CD14-positive monocyte (primary cell): ENCODE data around the gene CEP120. TPM values are rescaled to one million over a fixed set of nuclear protein-coding genes. Genes with fewer than 3 reads are reported as not detected.

Source experiments
- DNase-seq, 3 donors: peaks; one replicate each; pipeline ENCODE4 v3.0.0-alpha.2; 2011 to 2022
- H2AFZ ChIP-seq: 2 replicates; pipeline ENCODE4 v1.6.0; 2012; ENCODE audit warnings: mild to moderate bottlenecking, low read depth, low read length, inconsistent platforms; ENCODE audit not compliant: insufficient read depth, poor library complexity, severe bottlenecking
- H3K27ac ChIP-seq, 2 donors: 1 replicate in 1 of 2; 2 replicates in 1 of 2; pipeline ENCODE4 v1.5.1; 2012 to 2013; ENCODE audit warnings: low read length in 2 of 2, control low read depth in 1 of 2, inconsistent platforms in 1 of 2, low read depth in 1 of 2, mild to moderate bottlenecking in 1 of 2
- H3K27me3 ChIP-seq, 2 donors: one replicate each; pipeline versions ENCODE4 v1.6.0 to v1.6.1; 2011 to 2013; ENCODE audit warnings: low read length in 2 of 2; ENCODE audit not compliant: control insufficient read depth in 2 of 2, insufficient read depth in 2 of 2
- H3K36me3 ChIP-seq, 2 donors: replicated peaks in 1 of 2; 1 replicate in 1 of 2; 2 replicates in 1 of 2; pipeline versions ENCODE4 v1.5.1 to v1.6.1; 2012 to 2013; ENCODE audit warnings: low read length in 2 of 2, control low read depth in 1 of 2, inconsistent platforms in 1 of 2, mild to moderate bottlenecking in 1 of 2; ENCODE audit not compliant: insufficient read depth in 2 of 2, control insufficient read depth in 1 of 2
- H3K4me1 ChIP-seq, 2 donors: 1 replicate in 1 of 2; 2 replicates in 1 of 2; pipeline versions ENCODE4 v1.5.1 to v1.6.1; 2012 to 2013; ENCODE audit warnings: low read length in 2 of 2, control low read depth in 1 of 2, inconsistent platforms in 1 of 2, mild to moderate bottlenecking in 1 of 2, moderate library complexity in 1 of 2; ENCODE audit not compliant: insufficient read depth in 2 of 2, control insufficient read depth in 1 of 2
- H3K4me2 ChIP-seq: replicated peaks from 2 replicates; pipeline ENCODE3; 2012; ENCODE audit warnings: low read length, moderate library complexity, mild to moderate bottlenecking; ENCODE audit not compliant: poor library complexity, severe bottlenecking; ENCODE audit errors: extremely low read depth
- H3K4me3 ChIP-seq, 3 experiments: fragments of 200-600 bp in 1 of 3; sonication (generic) in 1 of 3; replicated peaks in 1 of 3; 1 replicate in 2 of 3; 2 replicates in 1 of 3; pipeline ENCODE4 v1.5.1; 2011 to 2013; ENCODE audit warnings: low read length in 3 of 3, mild to moderate bottlenecking in 3 of 3, control low read depth in 2 of 3, low read depth in 2 of 3, inconsistent platforms in 1 of 3, moderate library complexity in 1 of 3
- H3K79me2 ChIP-seq: 2 replicates; pipeline ENCODE4 v1.6.0; 2012; ENCODE audit warnings: mild to moderate bottlenecking, control low read depth, inconsistent platforms, low read length, moderate library complexity; ENCODE audit not compliant: insufficient read depth
- H3K9ac ChIP-seq: 2 replicates; pipeline ENCODE4 v1.6.0; 2017; ENCODE audit warnings: low read length, mild to moderate bottlenecking; ENCODE audit not compliant: insufficient read depth, poor library complexity, severe bottlenecking
- H3K9me3 ChIP-seq, 2 donors: replicated peaks in 1 of 2; 1 replicate in 1 of 2; 2 replicates in 1 of 2; pipeline versions ENCODE4 v1.5.1 to v1.6.1; 2012 to 2013; ENCODE audit warnings: low read length in 2 of 2, control low read depth in 1 of 2; ENCODE audit not compliant: control insufficient read depth in 1 of 2, insufficient read depth in 1 of 2
- H4K20me1 ChIP-seq: 2 replicates; pipeline ENCODE4 v1.6.0; 2012; ENCODE audit warnings: mild to moderate bottlenecking, low read length, control low read depth, moderate library complexity; ENCODE audit not compliant: insufficient read depth
- H3K27ac Mint-ChIP-seq, 7 donors: one replicate each; pipeline ENCODE4 v1.8.0; 2020; ENCODE audit warnings: mild to moderate bottlenecking in 7 of 7, mixed read lengths in 7 of 7, moderate library complexity in 6 of 7, inconsistent platforms in 2 of 7
- H3K27me3 Mint-ChIP-seq, 3 donors: one replicate each; pipeline ENCODE4 v1.8.0; 2021 to 2022; ENCODE audit warnings: low read depth in 3 of 3, mild to moderate bottlenecking in 3 of 3, mixed read lengths in 3 of 3, moderate library complexity in 3 of 3, inconsistent platforms in 1 of 3
- H3K36me3 Mint-ChIP-seq, 2 donors: one replicate each; pipeline ENCODE4 v1.8.0; 2020; ENCODE audit warnings: mixed read lengths in 2 of 2, inconsistent platforms in 1 of 2, mild to moderate bottlenecking in 1 of 2
- H3K4me1 Mint-ChIP-seq: one replicate; pipeline ENCODE4 v1.8.0; 2020; ENCODE audit warnings: mild to moderate bottlenecking, mixed read lengths
- H3K4me3 Mint-ChIP-seq, 2 donors: one replicate each; pipeline ENCODE4 v1.8.0; 2020; ENCODE audit warnings: mild to moderate bottlenecking in 2 of 2, mixed read lengths in 2 of 2, moderate library complexity in 1 of 2
- H3K9me3 Mint-ChIP-seq, 7 donors: one replicate each; pipeline ENCODE4 v1.8.0; 2020 to 2022; ENCODE audit warnings: mixed read lengths in 7 of 7, mild to moderate bottlenecking in 6 of 7, moderate library complexity in 6 of 7, inconsistent platforms in 2 of 7
- CTCF ChIP-seq: fragments of 200-600 bp; IDR thresholded peaks from one replicate; pipeline ENCODE4 v1.8.0; 2022; ENCODE audit warnings: antibody characterized with exemption, mild to moderate bottlenecking
- WGBS: methylation state at CpG from one replicate; pipeline ENCODE4 v1.1.5; 2013; ENCODE audit warnings: missing lambda C conversion rate; ENCODE audit not compliant: insufficient coverage; 5-methylcytosine and 5-hydroxymethylcytosine counted together
- intact Hi-C, 2 donors: fragments of 100-400 bp; cut with micrococcal nuclease; formaldehyde crosslinking; loops; one replicate each; pipeline versions ENCODE4 v1.15.0 to v1.15.1; 2023
- polyA plus RNA-seq, 3 donors: library from polyadenylated mRNA; depleted of rRNA in 1 of 3; unstranded in 2 of 3; stranded (reverse) in 1 of 3; fragments of 300-500 nt in 2 of 3; fragments of >200 nt in 1 of 3; fragmentation: Illumina TruSeq in 2 of 3; gene quantifications; 1 replicate in 2 of 3; 2 replicates in 1 of 3; pipeline ENCODE4 v1.2.3, GENCODE V29; 2012 to 2021

CEP120 gene
- polyA plus RNA-seq, 3 donors: 6.4 to 7.2 (median 6.6) TPM

GRCh38 chr5:123360201-123360571 is 63.0 kb downstream of the CEP120 start:
- Mint-ChIP-seq H3K27me3 (no peaks in the 10 kb centered on the region), H3K4me1 (no peaks in the 10 kb centered on the region), H3K4me3 (no peak overlapping the region), H3K36me3 (peaks cover 57 to 58% of the 10 kb centered on the region in 2 donors), H3K27ac (no peak overlapping the region), H3K9me3 (peaks cover 0 to 9% (median 5%) of the 10 kb centered on the region in 7 donors)
- no peaks in the 10 kb centered on the region for H3K4me1 ChIP-seq
- no peak overlapping the region for H3K9ac ChIP-seq
- intact Hi-C loops: no loop called here
- H3K4me3 ChIP-seq: no peak overlapping the region
- no peak overlapping the region for H2AFZ ChIP-seq
- H4K20me1 ChIP-seq: no peaks in the 10 kb centered on the region
- no peak overlapping the region for H3K4me2 ChIP-seq
- no peaks in the 10 kb centered on the region for H3K27me3 ChIP-seq
- H3K79me2 ChIP-seq: no peaks in the 10 kb centered on the region
- H3K36me3 ChIP-seq: peaks cover 37 to 69% of the 10 kb centered on the region in 2 donors
- no peak for DNase-seq
- no peak overlapping the region for H3K27ac ChIP-seq
- H3K9me3 ChIP-seq: no peaks in the 10 kb centered on the region
- TF ChIP-seq CTCF: no peak

- no CpG with 5 or more reads among the region's 5 CpGs for WGBS
- Mint-ChIP-seq H3K4me1 (no peaks in the 10 kb centered on the region), H3K36me3 (peaks cover 57 to 58% of the 10 kb centered on the region in 2 donors), H3K27me3 (no peaks in the 10 kb centered on the region), H3K4me3 (no peak overlapping the region), H3K9me3 (peaks cover 0 to 9% (median 5%) of the 10 kb centered on the region in 7 donors), H3K27ac (no peak overlapping the region)
- no peak for TF ChIP-seq CTCF
- Histone ChIP-seq H3K27ac (no peak overlapping the region), H3K9me3 (no peaks in the 10 kb centered on the region), H3K36me3 (peaks cover 37 to 69% of the 10 kb centered on the region in 2 donors), H2AFZ (no peak overlapping the region), H3K4me1 (no peaks in the 10 kb centered on the region), H3K4me3 (no peak overlapping the region), H3K4me2 (no peak overlapping the region), H3K27me3 (no peaks in the 10 kb centered on the region), H4K20me1 (no peaks in the 10 kb centered on the region), H3K9ac (no peak overlapping the region), H3K79me2 (no peaks in the 10 kb centered on the region)
- no peak for DNase-seq
- intact Hi-C loops: no loop called here
Observed at GRCh38 chr5:123359454-123360200, 63.6 kb downstream of the CEP120 start.
